ENCODE results near the gene PDE6B.

- TF ChIP-seq POLR2AphosphoS5 (IDR thresholded peaks at IDR 0.05) (no peak), CTCF (IDR thresholded peaks at IDR 0.05) (no peak), POLR2A (IDR thresholded peaks at IDR 0.05) (no peak)
These were observed 29.6 kb downstream of the PDE6B start for GRCh38 chr4:654871-655463.
